Liver (tissue), 9 donors: ENCODE measurements around the gene TNS2. TPM values are rescaled to one million over a fixed set of nuclear protein-coding genes. Genes with fewer than 3 reads are reported as not detected.

Experiments
- DNase-seq: peaks from one replicate; pipeline ENCODE4 v3.0.0-alpha.2; 2017; ENCODE audit warnings: low spot score
- H3K27ac ChIP-seq, 2 donors: one replicate each; pipeline ENCODE4 v1.7.0; 2013; ENCODE audit warnings: inconsistent platforms in 2 of 2, low read length in 2 of 2, control low read depth in 1 of 2, low read depth in 1 of 2, mild to moderate bottlenecking in 1 of 2
- H3K27me3 ChIP-seq, 4 donors: one replicate each; pipeline versions ENCODE4 v1.6.1 to v1.7.0; 2013; ENCODE audit warnings: low read length in 3 of 4, inconsistent platforms in 1 of 4, mild to moderate bottlenecking in 1 of 4, moderate library complexity in 1 of 4; ENCODE audit not compliant: control insufficient read depth in 4 of 4, insufficient read depth in 4 of 4
- H3K36me3 ChIP-seq, 4 donors: one replicate each; pipeline versions ENCODE4 v1.6.1 to v1.7.0; 2013; ENCODE audit warnings: low read length in 3 of 4, mild to moderate bottlenecking in 3 of 4, low read depth in 1 of 4, moderate library complexity in 1 of 4; ENCODE audit not compliant: control insufficient read depth in 4 of 4, insufficient read depth in 3 of 4
- H3K4me1 ChIP-seq, 4 donors: one replicate each; pipeline versions ENCODE4 v1.6.1 to v1.7.0; 2013; ENCODE audit warnings: low read length in 3 of 4, mild to moderate bottlenecking in 3 of 4, moderate library complexity in 1 of 4; ENCODE audit not compliant: control insufficient read depth in 4 of 4, insufficient read depth in 4 of 4
- H3K4me3 ChIP-seq, 3 donors: one replicate each; pipeline versions ENCODE4 v1.6.1 to v1.7.0; 2013; ENCODE audit warnings: low read length in 3 of 3, control low read depth in 1 of 3, low read depth in 1 of 3, mild to moderate bottlenecking in 1 of 3
- H3K9ac ChIP-seq, 2 donors: one replicate each; pipeline ENCODE4 v1.7.0; 2013; ENCODE audit warnings: low read length in 2 of 2, mild to moderate bottlenecking in 2 of 2, moderate library complexity in 2 of 2, control low read depth in 1 of 2, low read depth in 1 of 2
- H3K9me3 ChIP-seq, 4 donors: one replicate each; pipeline versions ENCODE4 v1.6.1 to v1.7.0; 2013; ENCODE audit warnings: low read length in 3 of 4; ENCODE audit not compliant: control insufficient read depth in 4 of 4
- ATF3 ChIP-seq: IDR thresholded peaks from 2 replicates; pipeline ENCODE4 v1.6.1; 2016; ENCODE audit warnings: antibody characterized with exemption
- EGR1 ChIP-seq, 2 donors: IDR thresholded peaks; 2 replicates each; pipeline ENCODE4 v1.6.1; 2016 to 2018; ENCODE audit warnings: antibody characterized with exemption in 2 of 2, low read depth in 2 of 2
- FOXA1 ChIP-seq: IDR thresholded peaks from 2 replicates; pipeline ENCODE4 v1.6.1; 2016; ENCODE audit warnings: antibody characterized with exemption
- FOXA2 ChIP-seq: IDR thresholded peaks from 2 replicates; pipeline ENCODE4 v1.6.1; 2016; ENCODE audit warnings: antibody characterized with exemption
- GABPA ChIP-seq, 2 donors: IDR thresholded peaks in 1 of 2; conservative IDR thresholded peaks in 1 of 2; 2 replicates each; pipeline ENCODE4 v1.6.1; 2016; ENCODE audit warnings: antibody characterized with exemption in 2 of 2, mild to moderate bottlenecking in 1 of 2, moderate library complexity in 1 of 2
- HNF4A ChIP-seq, 2 donors: conservative IDR thresholded peaks; 2 replicates each; pipeline ENCODE4 v1.6.1; 2016; ENCODE audit warnings: antibody characterized with exemption in 2 of 2, mild to moderate bottlenecking in 2 of 2
- HNF4G ChIP-seq: IDR thresholded peaks from 2 replicates; pipeline ENCODE4 v1.6.1; 2016; ENCODE audit warnings: antibody characterized with exemption
- JUND ChIP-seq, 2 donors: IDR thresholded peaks; 2 replicates each; pipeline ENCODE4 v1.6.1; 2016; ENCODE audit warnings: antibody characterized with exemption in 2 of 2
- MAX ChIP-seq: IDR thresholded peaks from 2 replicates; pipeline ENCODE4 v1.6.1; 2016; ENCODE audit warnings: antibody characterized with exemption
- NR2F2 ChIP-seq: IDR thresholded peaks from 2 replicates; pipeline ENCODE4 v1.6.1; 2016; ENCODE audit warnings: antibody characterized with exemption
- RAD21 ChIP-seq, 2 donors: IDR thresholded peaks; 2 replicates each; pipeline ENCODE4 v1.6.1; 2016; ENCODE audit warnings: antibody characterized with exemption in 2 of 2, mild to moderate bottlenecking in 2 of 2
- RXRA ChIP-seq, 2 donors: IDR thresholded peaks; 2 replicates each; pipeline ENCODE4 v1.6.1; 2017 to 2018; ENCODE audit warnings: antibody characterized with exemption in 2 of 2, mild to moderate bottlenecking in 1 of 2
- SP1 ChIP-seq: IDR thresholded peaks from 2 replicates; pipeline ENCODE4 v1.6.1; 2018; ENCODE audit warnings: antibody characterized with exemption, mild to moderate bottlenecking
- TAF1 ChIP-seq: conservative IDR thresholded peaks from 2 replicates; pipeline ENCODE4 v1.6.1; 2016; ENCODE audit warnings: antibody characterized with exemption, mild to moderate bottlenecking
- YY1 ChIP-seq: IDR thresholded peaks from 2 replicates; pipeline ENCODE4 v1.6.1; 2016; ENCODE audit warnings: antibody characterized with exemption, mild to moderate bottlenecking
- ZBTB33 ChIP-seq: IDR thresholded peaks from 2 replicates; pipeline ENCODE4 v1.6.1; 2016; ENCODE audit warnings: antibody characterized with exemption
- WGBS: extraction: QIAGEN DNeasy Blood & Tissue Kit; methylation state at CpG from one replicate; pipeline ENCODE4 v1.1.7; 2013; 5-methylcytosine and 5-hydroxymethylcytosine counted together
- polyA plus RNA-seq, 2 donors: library from polyadenylated mRNA; stranded (reverse) in 1 of 2; unstranded in 1 of 2; fragments of 200-250 nt in 1 of 2; fragments of >200 nt in 1 of 2; fragmentation: Nextera tagmentation in 1 of 2; extraction: Ambion mirVana in 1 of 2; gene quantifications; one replicate each; pipeline versions ENCODE4 v1.2.1 to v1.2.3, GENCODE V29; 2013 to 2015
- total RNA-seq, 2 donors: library from RNA; depleted of rRNA; stranded (reverse); fragments of >200 nt; gene quantifications; one replicate each; pipeline ENCODE4 v1.2.3, GENCODE V29; 2014
- TF ChIP-seq, protein P1 (sequence below): fragments of 150-350 bp; IDR thresholded peaks from 2 replicates; pipeline ENCODE4 v1.5.1; 2017; ENCODE audit warnings: improper control_type of control experiment, low read depth, low read length; ENCODE audit not compliant: missing input control
- TF ChIP-seq, protein P2 (sequence below): IDR thresholded peaks from 2 replicates; pipeline ENCODE4 v1.6.1; 2016; ENCODE audit warnings: antibody characterized with exemption, mild to moderate bottlenecking
- donor health status: healthy.
- donor health status: healthy.
- donor health status: healthy.
- donor health status: healthy.
- donor health status: healthy.

TNS2 gene
- total and polyA plus RNA-seq, 4 donors, result 11.7 to 94.0 (median 46.0) TPM

DNA sequence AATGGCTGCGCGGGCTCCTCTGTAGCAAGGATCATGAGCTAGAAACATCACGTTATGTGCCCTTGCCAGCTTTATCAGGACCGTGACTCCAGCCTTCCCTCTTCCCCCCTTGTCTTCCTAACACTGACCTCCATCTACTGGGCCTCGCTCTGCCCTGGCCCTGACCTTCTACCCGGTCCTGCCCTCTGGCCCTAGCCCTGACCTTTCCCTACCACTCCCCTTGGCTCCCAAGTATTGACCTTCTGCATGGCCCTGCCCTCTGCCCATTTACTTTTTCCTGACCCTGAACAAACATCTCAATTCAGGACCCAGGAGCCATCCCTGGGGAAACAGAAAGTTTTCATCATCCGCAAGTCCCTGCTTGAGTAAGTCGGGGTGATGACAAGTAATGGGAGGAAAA is 55.4 kb downstream of the TNS2 start:
- H3K27me3 ChIP-seq, result no peaks in the 10 kb centered on the region
- H3K27ac ChIP-seq, result no peak overlapping the region
- H3K4me3 ChIP-seq, result no peak overlapping the region
- no peaks in the 10 kb centered on the region for H3K9me3 ChIP-seq
- peaks cover 16 to 44% (median 26%) of the 10 kb centered on the region in 4 donors for H3K4me1 ChIP-seq
- 69% methylated on average over 8 of the region's 8 CpGs for WGBS
- no peak for DNase-seq
- TF ChIP-seq, protein P1, sequence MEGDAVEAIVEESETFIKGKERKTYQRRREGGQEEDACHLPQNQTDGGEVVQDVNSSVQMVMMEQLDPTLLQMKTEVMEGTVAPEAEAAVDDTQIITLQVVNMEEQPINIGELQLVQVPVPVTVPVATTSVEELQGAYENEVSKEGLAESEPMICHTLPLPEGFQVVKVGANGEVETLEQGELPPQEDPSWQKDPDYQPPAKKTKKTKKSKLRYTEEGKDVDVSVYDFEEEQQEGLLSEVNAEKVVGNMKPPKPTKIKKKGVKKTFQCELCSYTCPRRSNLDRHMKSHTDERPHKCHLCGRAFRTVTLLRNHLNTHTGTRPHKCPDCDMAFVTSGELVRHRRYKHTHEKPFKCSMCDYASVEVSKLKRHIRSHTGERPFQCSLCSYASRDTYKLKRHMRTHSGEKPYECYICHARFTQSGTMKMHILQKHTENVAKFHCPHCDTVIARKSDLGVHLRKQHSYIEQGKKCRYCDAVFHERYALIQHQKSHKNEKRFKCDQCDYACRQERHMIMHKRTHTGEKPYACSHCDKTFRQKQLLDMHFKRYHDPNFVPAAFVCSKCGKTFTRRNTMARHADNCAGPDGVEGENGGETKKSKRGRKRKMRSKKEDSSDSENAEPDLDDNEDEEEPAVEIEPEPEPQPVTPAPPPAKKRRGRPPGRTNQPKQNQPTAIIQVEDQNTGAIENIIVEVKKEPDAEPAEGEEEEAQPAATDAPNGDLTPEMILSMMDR, result no peak
- TF ChIP-seq JUND (IDR thresholded peaks at IDR 0.05) (no peak), RXRA (IDR thresholded peaks at IDR 0.05) (peak; percentile 76 to 87), ATF3 (no peak), FOXA1 (no peak), YY1 (no peak), HNF4G (no peak), ZBTB33 (no peak), HNF4A (conservative IDR thresholded peaks at IDR 0.05) (peak; percentile 53 to 60), NR2F2 (peak; percentile 83), GABPA (IDR thresholded peaks at IDR 0.05 in 1 of 2, conservative IDR thresholded peaks at IDR 0.05 in 1 of 2) (no peak)
- H3K36me3 ChIP-seq, result no peaks in the 10 kb centered on the region
- H3K9ac ChIP-seq, result no peak overlapping the region

GRCh38 chr12:53105712-53106439 is 56.0 kb downstream of the TNS2 start:
- DNase-seq, result no peak
- 82% methylated on average over 7 of the region's 7 CpGs for WGBS
- no peak for TF ChIP-seq TAF1
- no peak for TF ChIP-seq FOXA1
- TF ChIP-seq, protein P2, sequence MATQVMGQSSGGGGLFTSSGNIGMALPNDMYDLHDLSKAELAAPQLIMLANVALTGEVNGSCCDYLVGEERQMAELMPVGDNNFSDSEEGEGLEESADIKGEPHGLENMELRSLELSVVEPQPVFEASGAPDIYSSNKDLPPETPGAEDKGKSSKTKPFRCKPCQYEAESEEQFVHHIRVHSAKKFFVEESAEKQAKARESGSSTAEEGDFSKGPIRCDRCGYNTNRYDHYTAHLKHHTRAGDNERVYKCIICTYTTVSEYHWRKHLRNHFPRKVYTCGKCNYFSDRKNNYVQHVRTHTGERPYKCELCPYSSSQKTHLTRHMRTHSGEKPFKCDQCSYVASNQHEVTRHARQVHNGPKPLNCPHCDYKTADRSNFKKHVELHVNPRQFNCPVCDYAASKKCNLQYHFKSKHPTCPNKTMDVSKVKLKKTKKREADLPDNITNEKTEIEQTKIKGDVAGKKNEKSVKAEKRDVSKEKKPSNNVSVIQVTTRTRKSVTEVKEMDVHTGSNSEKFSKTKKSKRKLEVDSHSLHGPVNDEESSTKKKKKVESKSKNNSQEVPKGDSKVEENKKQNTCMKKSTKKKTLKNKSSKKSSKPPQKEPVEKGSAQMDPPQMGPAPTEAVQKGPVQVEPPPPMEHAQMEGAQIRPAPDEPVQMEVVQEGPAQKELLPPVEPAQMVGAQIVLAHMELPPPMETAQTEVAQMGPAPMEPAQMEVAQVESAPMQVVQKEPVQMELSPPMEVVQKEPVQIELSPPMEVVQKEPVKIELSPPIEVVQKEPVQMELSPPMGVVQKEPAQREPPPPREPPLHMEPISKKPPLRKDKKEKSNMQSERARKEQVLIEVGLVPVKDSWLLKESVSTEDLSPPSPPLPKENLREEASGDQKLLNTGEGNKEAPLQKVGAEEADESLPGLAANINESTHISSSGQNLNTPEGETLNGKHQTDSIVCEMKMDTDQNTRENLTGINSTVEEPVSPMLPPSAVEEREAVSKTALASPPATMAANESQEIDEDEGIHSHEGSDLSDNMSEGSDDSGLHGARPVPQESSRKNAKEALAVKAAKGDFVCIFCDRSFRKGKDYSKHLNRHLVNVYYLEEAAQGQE, result no peak
- no peak for TF ChIP-seq ZBTB33
- TF ChIP-seq GABPA (IDR thresholded peaks at IDR 0.05 in 1 of 2, conservative IDR thresholded peaks at IDR 0.05 in 1 of 2), result no peak
- TF ChIP-seq MAX, result no peak
- no peak for TF ChIP-seq HNF4G
- TF ChIP-seq FOXA2, result no peak
- TF ChIP-seq SP1, result no peak
- TF ChIP-seq JUND (IDR thresholded peaks at IDR 0.05), result no peak
- TF ChIP-seq HNF4A (conservative IDR thresholded peaks at IDR 0.05), result no peak
- no peak for TF ChIP-seq ATF3
- TF ChIP-seq EGR1 (IDR thresholded peaks at IDR 0.05; ENCODE audit: low read depth in 2 of 2), result no peak
- TF ChIP-seq RAD21 (IDR thresholded peaks at IDR 0.05), result no peak
- TF ChIP-seq, protein P1, result no peak
- TF ChIP-seq NR2F2, result no peak
- TF ChIP-seq RXRA (IDR thresholded peaks at IDR 0.05), result no peak
- no peak for TF ChIP-seq YY1
- Histone ChIP-seq H3K36me3 (no peaks in the 10 kb centered on the region), H3K4me1 (peaks cover 16 to 44% (median 26%) of the 10 kb centered on the region in 4 donors), H3K9ac (no peak overlapping the region), H3K4me3 (no peak overlapping the region), H3K9me3 (no peaks in the 10 kb centered on the region), H3K27ac (no peak overlapping the region), H3K27me3 (no peaks in the 10 kb centered on the region)
